ENCODE results near the gene KDM1A. TPM values are rescaled to one million over a fixed set of nuclear protein-coding genes. Genes with fewer than 3 reads are reported as not detected.

KDM1A gene
- polyA plus RNA-seq, 1 donor (not counting 4 experiments of a cell fraction or from before 2014, with no cell fraction given) = 84.8 TPM

DNA sequence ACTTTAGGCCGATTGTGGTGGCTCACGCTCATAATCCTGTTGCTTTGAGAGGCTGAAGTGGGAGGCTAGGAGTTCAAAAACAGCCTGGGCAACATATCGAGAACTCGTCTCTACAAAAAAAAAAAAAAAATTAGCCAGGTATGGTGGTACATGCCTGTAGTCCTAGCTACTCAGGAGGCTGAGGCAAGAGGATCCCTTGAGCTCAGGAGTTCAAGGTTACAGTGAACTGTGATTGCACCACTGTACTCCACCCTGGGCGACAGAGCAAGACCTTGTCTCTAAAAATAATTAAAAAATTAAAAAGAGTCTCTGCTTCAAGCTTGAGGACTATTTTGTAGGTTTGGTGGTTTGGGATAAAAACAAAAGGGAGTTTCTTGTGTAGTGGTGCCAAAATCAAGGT, 21.2 kb downstream of the KDM1A start:
- Histone ChIP-seq H3K4me3 (ENCODE audit: control insufficient read depth in 2 of 3, extremely low read depth in 1 of 3, insufficient read depth in 2 of 3, low read depth in 1 of 3, low read length in 3 of 3) (no peak overlapping the region), H3K4me1 (ENCODE audit: control insufficient read depth, extremely low read depth, insufficient read depth, low read length) (peaks cover 15% of the 10 kb centered on the region), H3K4me2 (ENCODE audit: control insufficient read depth, extremely low read depth, insufficient read depth, low read depth, low read length) (no peak overlapping the region), H2AFZ (ENCODE audit: control insufficient read depth, low read length) (no peak overlapping the region), H3K36me3 (ENCODE audit: control insufficient read depth in 2 of 2, extremely low read depth in 1 of 2, insufficient read depth in 2 of 2, low read length in 2 of 2) (peaks cover 0 to 2% of the 10 kb centered on the region in 2 experiments), H3K79me2 (ENCODE audit: control insufficient read depth, insufficient read depth, low read length) (peaks cover 65% of the 10 kb centered on the region), H3K9me3 (ENCODE audit: control insufficient read depth, low read depth, low read length) (no peaks in the 10 kb centered on the region), H3K27ac (ENCODE audit: control insufficient read depth, insufficient read depth, low read length) (no peak overlapping the region), H3K9ac (ENCODE audit: control insufficient read depth, extremely low read depth, insufficient read depth, low read length) (no peak overlapping the region), H3K9me1 (ENCODE audit: control insufficient read depth, extremely low read depth, insufficient read depth, low read length) (no peaks in the 10 kb centered on the region), H3K27me3 (ENCODE audit: control insufficient read depth, extremely low read depth, insufficient read depth, low read length) (no peaks in the 10 kb centered on the region), H4K20me1 (ENCODE audit: control insufficient read depth, extremely low read depth, insufficient read depth, low read length) (no peaks in the 10 kb centered on the region)
- FAIRE-seq = no peak
- DNase-seq (ENCODE audit: low read depth, low spot score) = no peak
- dilution Hi-C loops (cut with MboI; ENCODE audit: extremely low pct_ligation_motif_present, low sequenced_read_pairs) = no loop called here
- TF ChIP-seq EZH2 (IDR thresholded peaks at IDR 0.05; ENCODE audit: low read length) = no peak
- TF ChIP-seq, protein P1, sequence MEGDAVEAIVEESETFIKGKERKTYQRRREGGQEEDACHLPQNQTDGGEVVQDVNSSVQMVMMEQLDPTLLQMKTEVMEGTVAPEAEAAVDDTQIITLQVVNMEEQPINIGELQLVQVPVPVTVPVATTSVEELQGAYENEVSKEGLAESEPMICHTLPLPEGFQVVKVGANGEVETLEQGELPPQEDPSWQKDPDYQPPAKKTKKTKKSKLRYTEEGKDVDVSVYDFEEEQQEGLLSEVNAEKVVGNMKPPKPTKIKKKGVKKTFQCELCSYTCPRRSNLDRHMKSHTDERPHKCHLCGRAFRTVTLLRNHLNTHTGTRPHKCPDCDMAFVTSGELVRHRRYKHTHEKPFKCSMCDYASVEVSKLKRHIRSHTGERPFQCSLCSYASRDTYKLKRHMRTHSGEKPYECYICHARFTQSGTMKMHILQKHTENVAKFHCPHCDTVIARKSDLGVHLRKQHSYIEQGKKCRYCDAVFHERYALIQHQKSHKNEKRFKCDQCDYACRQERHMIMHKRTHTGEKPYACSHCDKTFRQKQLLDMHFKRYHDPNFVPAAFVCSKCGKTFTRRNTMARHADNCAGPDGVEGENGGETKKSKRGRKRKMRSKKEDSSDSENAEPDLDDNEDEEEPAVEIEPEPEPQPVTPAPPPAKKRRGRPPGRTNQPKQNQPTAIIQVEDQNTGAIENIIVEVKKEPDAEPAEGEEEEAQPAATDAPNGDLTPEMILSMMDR (optimal IDR thresholded peaks at IDR 0.05 in 1 of 3, IDR thresholded peaks at IDR 0.05 in 1 of 3, conservative IDR thresholded peaks at IDR 0.05 in 1 of 3; ENCODE audit: extremely low read depth in 1 of 3, insufficient read depth in 2 of 3, low read length in 3 of 3) = no peak

DNA sequence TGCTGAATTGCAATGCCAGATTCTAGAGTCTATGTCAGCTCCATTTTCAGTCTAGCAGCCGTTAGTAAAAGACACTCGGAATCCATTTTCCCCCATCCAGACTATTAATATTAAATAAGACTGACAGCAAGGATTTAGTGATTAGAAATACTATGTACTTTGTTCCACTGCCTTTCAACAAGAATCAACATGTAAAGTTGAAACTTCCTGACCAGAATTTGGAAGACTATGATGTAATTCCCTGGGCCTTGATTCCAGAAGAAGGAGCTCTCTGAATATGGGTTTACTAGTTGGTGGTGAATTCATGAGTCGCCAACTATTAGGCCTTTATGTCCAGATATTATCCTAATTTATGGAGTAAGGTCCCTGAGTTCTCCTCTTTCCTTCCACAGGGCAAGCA, 24.8 kb downstream of the KDM1A start:
- Histone ChIP-seq H3K4me2 (ENCODE audit: control insufficient read depth, extremely low read depth, insufficient read depth, low read depth, low read length) (peak overlapping the region; percentile 58), H3K9me3 (ENCODE audit: control insufficient read depth, low read depth, low read length) (no peaks in the 10 kb centered on the region), H3K79me2 (ENCODE audit: control insufficient read depth, insufficient read depth, low read length) (peaks cover 51% of the 10 kb centered on the region), H3K27me3 (ENCODE audit: control insufficient read depth, extremely low read depth, insufficient read depth, low read length) (no peaks in the 10 kb centered on the region), H3K9ac (ENCODE audit: control insufficient read depth, extremely low read depth, insufficient read depth, low read length) (no peak overlapping the region), H2AFZ (ENCODE audit: control insufficient read depth, low read length) (no peak overlapping the region), H4K20me1 (ENCODE audit: control insufficient read depth, extremely low read depth, insufficient read depth, low read length) (no peaks in the 10 kb centered on the region), H3K9me1 (ENCODE audit: control insufficient read depth, extremely low read depth, insufficient read depth, low read length) (no peaks in the 10 kb centered on the region), H3K4me3 (ENCODE audit: control insufficient read depth in 2 of 3, extremely low read depth in 1 of 3, insufficient read depth in 2 of 3, low read depth in 1 of 3, low read length in 3 of 3) (no peak overlapping the region), H3K27ac (ENCODE audit: control insufficient read depth, insufficient read depth, low read length) (no peak overlapping the region), H3K36me3 (ENCODE audit: control insufficient read depth in 2 of 2, extremely low read depth in 1 of 2, insufficient read depth in 2 of 2, low read length in 2 of 2) (peaks cover 0 to 2% of the 10 kb centered on the region in 2 experiments), H3K4me1 (ENCODE audit: control insufficient read depth, extremely low read depth, insufficient read depth, low read length) (peaks cover 15% of the 10 kb centered on the region)
- dilution Hi-C loops (cut with MboI; ENCODE audit: extremely low pct_ligation_motif_present, low sequenced_read_pairs) = no loop called here
- peak; percentile 19 for DNase-seq (ENCODE audit: low read depth, low spot score)
- TF ChIP-seq, protein P1 (optimal IDR thresholded peaks at IDR 0.05 in 1 of 3, IDR thresholded peaks at IDR 0.05 in 1 of 3, conservative IDR thresholded peaks at IDR 0.05 in 1 of 3; ENCODE audit: extremely low read depth in 1 of 3, insufficient read depth in 2 of 3, low read length in 3 of 3) = no peak
- TF ChIP-seq EZH2 (IDR thresholded peaks at IDR 0.05; ENCODE audit: low read length) = no peak
- FAIRE-seq = peak; percentile 71
